Gastroesophageal sphincter (tissue), 3 donors: ENCODE measurements around the gene BLOC1S6.

ENCODE experiments used
- EP300 ChIP-seq: sonication (generic); formaldehyde crosslinking; IDR thresholded peaks from one replicate; pipeline ENCODE4 v1.6.1; 2017; ENCODE audit warnings: antibody characterized with exemption, mild to moderate bottlenecking
- POLR2A ChIP-seq, 2 donors: fragments of 450-650 bp; IDR thresholded peaks; one replicate each; pipeline ENCODE4 v1.6.1; 2017; ENCODE audit warnings: antibody characterized with exemption in 2 of 2, mild to moderate bottlenecking in 2 of 2, moderate library complexity in 1 of 2
- POLR2AphosphoS5 ChIP-seq: sonication (generic); formaldehyde crosslinking; IDR thresholded peaks from one replicate; pipeline ENCODE4 v1.6.1; 2017; ENCODE audit warnings: antibody characterized with exemption
- TF ChIP-seq, protein P1 (sequence below), 4 experiments: fragments of 200-600 bp in 2 of 4; fragments of 450-650 bp in 2 of 4; sonication (generic) in 1 of 4; IDR thresholded peaks; one replicate each; pipeline ENCODE4 v1.5.1; 2017 to 2019; ENCODE audit warnings: antibody characterized with exemption in 4 of 4, mild to moderate bottlenecking in 2 of 4, moderate library complexity in 2 of 4

DNA sequence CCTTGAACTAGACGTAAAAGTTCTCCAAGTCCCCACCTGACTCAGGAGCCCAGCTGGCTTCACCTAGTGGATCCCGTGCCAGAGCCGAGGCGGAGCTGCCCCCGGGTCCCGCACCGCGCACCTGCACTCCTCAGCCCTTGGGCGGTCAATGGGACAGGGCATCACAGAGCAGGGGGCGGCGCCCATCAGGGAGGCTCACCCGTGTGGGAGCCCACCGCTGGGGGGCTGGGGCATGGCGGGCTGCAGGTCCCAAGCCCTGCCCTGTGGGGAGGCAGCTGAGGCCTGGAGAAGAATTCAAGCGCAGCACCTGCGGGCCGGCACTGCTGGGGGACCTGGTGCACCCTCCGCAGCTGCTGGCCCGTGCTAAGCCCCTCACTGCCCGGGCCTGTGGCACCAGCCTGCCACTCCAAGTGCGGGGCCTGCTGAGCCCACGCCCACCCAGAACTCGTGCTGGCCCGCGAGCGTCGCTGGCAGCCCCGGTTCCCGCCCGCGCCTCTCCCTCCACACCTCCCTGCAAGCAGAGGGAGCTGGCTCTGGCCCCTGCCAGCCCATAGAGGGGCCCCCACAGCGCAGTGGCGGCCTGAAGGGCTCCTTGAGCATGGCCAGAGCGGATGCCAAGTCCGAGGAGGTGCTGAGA is 63.8 kb downstream of the BLOC1S6 start:
- TF ChIP-seq POLR2AphosphoS5 = no peak
- TF ChIP-seq, protein P1, sequence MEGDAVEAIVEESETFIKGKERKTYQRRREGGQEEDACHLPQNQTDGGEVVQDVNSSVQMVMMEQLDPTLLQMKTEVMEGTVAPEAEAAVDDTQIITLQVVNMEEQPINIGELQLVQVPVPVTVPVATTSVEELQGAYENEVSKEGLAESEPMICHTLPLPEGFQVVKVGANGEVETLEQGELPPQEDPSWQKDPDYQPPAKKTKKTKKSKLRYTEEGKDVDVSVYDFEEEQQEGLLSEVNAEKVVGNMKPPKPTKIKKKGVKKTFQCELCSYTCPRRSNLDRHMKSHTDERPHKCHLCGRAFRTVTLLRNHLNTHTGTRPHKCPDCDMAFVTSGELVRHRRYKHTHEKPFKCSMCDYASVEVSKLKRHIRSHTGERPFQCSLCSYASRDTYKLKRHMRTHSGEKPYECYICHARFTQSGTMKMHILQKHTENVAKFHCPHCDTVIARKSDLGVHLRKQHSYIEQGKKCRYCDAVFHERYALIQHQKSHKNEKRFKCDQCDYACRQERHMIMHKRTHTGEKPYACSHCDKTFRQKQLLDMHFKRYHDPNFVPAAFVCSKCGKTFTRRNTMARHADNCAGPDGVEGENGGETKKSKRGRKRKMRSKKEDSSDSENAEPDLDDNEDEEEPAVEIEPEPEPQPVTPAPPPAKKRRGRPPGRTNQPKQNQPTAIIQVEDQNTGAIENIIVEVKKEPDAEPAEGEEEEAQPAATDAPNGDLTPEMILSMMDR (IDR thresholded peaks at IDR 0.05) = no peak
- TF ChIP-seq POLR2A (IDR thresholded peaks at IDR 0.05) = no peak
- no peak for TF ChIP-seq EP300
